Fibroblast of villous mesenchyme (primary cell): ENCODE measurements around the gene ADRB1. TPM values are rescaled to one million over a fixed set of nuclear protein-coding genes. Genes with fewer than 3 reads are reported as not detected.
A peak's percentile ranks its signal among the peaks of the same experiment; 100 is the strongest.

ENCODE experiments used
- DNase-seq: peaks from one replicate; pipeline ENCODE4 v3.0.0-alpha.2; 2010; ENCODE audit warnings: low read depth
- H3K4me3 ChIP-seq: 2 replicates; pipeline ENCODE4 v1.5.1; 2011; ENCODE audit warnings: low read depth, mild to moderate bottlenecking, low read length
- CTCF ChIP-seq: IDR thresholded peaks from 2 replicates; pipeline ENCODE4 v1.5.1; 2012; ENCODE audit warnings: low read depth, mild to moderate bottlenecking, low read length; ENCODE audit not compliant: insufficient read depth
- total RNA-seq: library from RNA; depleted of rRNA; stranded (reverse); fragments of >200 nt; gene quantifications from 2 replicates; pipeline ENCODE4 v1.2.3, GENCODE V29; 2012

Gene ADRB1
- total RNA-seq, 1 donor = not detected

GRCh38 chr10:114041166-114041565 lies 2.5 kb upstream of the ADRB1 start:
- DNase-seq = no peak
- no peak for TF ChIP-seq CTCF
- no peak overlapping the region for H3K4me3 ChIP-seq

- peak overlapping the region; percentile 43 for H3K4me3 ChIP-seq
- no peak for TF ChIP-seq CTCF
- DNase-seq = peak; percentile 21
Measured at GRCh38 chr10:114042895-114043531, 653 bp upstream of the ADRB1 start.

GRCh38 chr10:114044247-114045135 lies 825 bp downstream of the ADRB1 start:
- no peak for TF ChIP-seq CTCF
- DNase-seq = no peak
- no peak overlapping the region for H3K4me3 ChIP-seq

- DNase-seq = no peak
- H3K4me3 ChIP-seq = no peak overlapping the region
- TF ChIP-seq CTCF = no peak
Measured at GRCh38 chr10:114045136-114046086, 1.7 kb downstream of the ADRB1 start.

GRCh38 chr10:114046087-114046458 lies 2.4 kb downstream of the ADRB1 start:
- TF ChIP-seq CTCF = no peak
- no peak overlapping the region for H3K4me3 ChIP-seq
- no peak for DNase-seq

DNA sequence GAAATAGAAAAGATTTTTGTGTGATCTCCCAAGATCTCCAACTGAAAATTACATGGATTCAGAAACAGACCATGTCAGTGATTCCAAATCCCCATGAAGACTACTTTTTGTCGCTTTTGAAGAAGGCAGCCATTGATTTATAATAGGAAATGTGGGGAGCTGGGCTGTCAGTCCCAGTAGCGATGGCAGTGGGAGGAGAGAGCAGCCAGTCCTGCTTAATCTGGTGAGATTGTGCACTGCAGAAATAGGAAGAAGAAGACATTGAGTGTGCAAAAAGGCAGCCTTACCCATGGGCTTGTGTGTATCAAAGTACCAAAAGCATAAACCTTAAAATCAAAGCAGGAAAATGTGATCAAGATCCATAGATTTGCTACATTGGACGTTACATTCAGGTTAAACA lies 4.8 kb downstream of the ADRB1 start:
- no peak for DNase-seq
- no peak for TF ChIP-seq CTCF
- H3K4me3 ChIP-seq = no peak overlapping the region
